Gastroesophageal sphincter (tissue), 4 donors: ENCODE measurements around the gene NTHL1. TPM values are rescaled to one million over a fixed set of nuclear protein-coding genes. Genes with fewer than 3 reads are reported as not detected.

Experiments used
- ATAC-seq: fragments of 150-250 bp; one replicate; pipeline ENCODE4 v1.9.1; 2016; ENCODE audit warnings: mild to moderate bottlenecking, moderate library complexity
- H3K27ac ChIP-seq, 4 donors: fragments of 200-600 bp; sonication (generic) in 3 of 4; 1 replicate in 3 of 4; 2 replicates in 1 of 4; pipeline ENCODE4 v1.5.1; 2016 to 2019
- H3K27me3 ChIP-seq: fragments of 200-600 bp; sonication (generic); one replicate; pipeline ENCODE4 v1.5.1; 2019
- H3K36me3 ChIP-seq, 2 donors: fragments of 200-600 bp; sonication (generic); one replicate each; pipeline ENCODE4 v1.5.1; 2019; ENCODE audit warnings: control low read depth in 1 of 2
- H3K4me1 ChIP-seq, 3 donors: fragments of 200-600 bp; sonication (generic); 1 replicate in 2 of 3; 2 replicates in 1 of 3; pipeline ENCODE4 v1.5.1; 2016 to 2019; ENCODE audit warnings: control low read depth in 2 of 3
- H3K4me3 ChIP-seq, 2 donors: fragments of 200-600 bp; sonication (generic); one replicate each; pipeline ENCODE4 v1.5.1; 2019; ENCODE audit warnings: mild to moderate bottlenecking in 1 of 2, moderate library complexity in 1 of 2
- H3K9me3 ChIP-seq, 3 donors: fragments of 200-600 bp; sonication (generic); one replicate each; pipeline ENCODE4 v1.5.1; 2017 to 2019; ENCODE audit warnings: control low read depth in 2 of 3
- CTCF ChIP-seq, 4 experiments: fragments of 200-600 bp in 2 of 4; fragments of 450-650 bp in 2 of 4; sonication (generic) in 1 of 4; IDR thresholded peaks; one replicate each; pipeline ENCODE4 v1.5.1; 2017 to 2019; ENCODE audit warnings: antibody characterized with exemption in 4 of 4, mild to moderate bottlenecking in 2 of 4, moderate library complexity in 2 of 4
- EP300 ChIP-seq: sonication (generic); formaldehyde crosslinking; IDR thresholded peaks from one replicate; pipeline ENCODE4 v1.6.1; 2017; ENCODE audit warnings: antibody characterized with exemption, mild to moderate bottlenecking
- POLR2A ChIP-seq, 2 donors: fragments of 450-650 bp; IDR thresholded peaks; one replicate each; pipeline ENCODE4 v1.6.1; 2017; ENCODE audit warnings: antibody characterized with exemption in 2 of 2, mild to moderate bottlenecking in 2 of 2, moderate library complexity in 1 of 2
- POLR2AphosphoS5 ChIP-seq: sonication (generic); formaldehyde crosslinking; IDR thresholded peaks from one replicate; pipeline ENCODE4 v1.6.1; 2017; ENCODE audit warnings: antibody characterized with exemption
- WGBS, 2 donors: methylation state at CpG; one replicate each; pipeline ENCODE4 v1.1.5; 2018; ENCODE audit warnings: low coverage in 1 of 2; 5-methylcytosine and 5-hydroxymethylcytosine counted together
- small RNA-seq, 4 donors: library from RNA; depleted of rRNA; stranded (forward); fragments of <200 nt; gene quantifications; one replicate each; pipeline ENCODE3, GENCODE V24; 2016
- total RNA-seq, 4 donors: library from RNA; depleted of rRNA; stranded (reverse); fragments of >200 nt; gene quantifications; one replicate each; pipeline ENCODE4 v1.1.0, GENCODE V29; 2016

NTHL1 gene
- total RNA-seq, 4 donors from 2014 or later, result 18.4 to 25.4 (median 21.6) TPM

GRCh38 chr16:1991588-1991947 is 56.1 kb downstream of the NTHL1 start:
- peaks cover 0 to 12% of the 10 kb centered on the region in 2 donors for H3K36me3 ChIP-seq
- peak overlapping the region; percentile 5 to 49 for H3K4me3 ChIP-seq
- peak overlapping the region in 2 of 4 donors; percentile 30 to 40 for H3K27ac ChIP-seq
- no peak for ATAC-seq
- TF ChIP-seq EP300 (no peak), POLR2AphosphoS5 (no peak), POLR2A (IDR thresholded peaks at IDR 0.05) (no peak), CTCF (IDR thresholded peaks at IDR 0.05) (no peak)
- peaks cover 52% of the 10 kb centered on the region for H3K27me3 ChIP-seq
- WGBS, 2 donors, result 14% methylated on average over 19 of the region's 22 CpGs; no CpG with 5 or more reads in 1 of the 2 donors
- no peaks in the 10 kb centered on the region for H3K9me3 ChIP-seq
- peaks cover 0 to 38% (median 21%) of the 10 kb centered on the region in 3 donors for H3K4me1 ChIP-seq

- no peak for ATAC-seq
- peaks cover 0 to 14% of the 10 kb centered on the region in 2 donors for H3K36me3 ChIP-seq
- peak overlapping the region in 1 of 2 donors; percentile 49 for H3K4me3 ChIP-seq
- peaks cover 52% of the 10 kb centered on the region for H3K27me3 ChIP-seq
- peaks cover 0 to 37% (median 21%) of the 10 kb centered on the region in 3 donors for H3K4me1 ChIP-seq
- WGBS, 2 donors, result 8% methylated on average over 4 of the region's 18 CpGs; no CpG with 5 or more reads in 1 of the 2 donors
- TF ChIP-seq POLR2A (IDR thresholded peaks at IDR 0.05) (no peak), CTCF (IDR thresholded peaks at IDR 0.05) (no peak), POLR2AphosphoS5 (no peak), EP300 (no peak)
- H3K27ac ChIP-seq, result no peak overlapping the region
- no peaks in the 10 kb centered on the region for H3K9me3 ChIP-seq
These were observed 56.5 kb downstream of the NTHL1 start for GRCh38 chr16:1991135-1991551.

GRCh38 chr16:1990351-1991134 is 57.1 kb downstream of the NTHL1 start:
- H3K9me3 ChIP-seq, result no peaks in the 10 kb centered on the region
- H3K36me3 ChIP-seq, result peaks cover 0 to 20% of the 10 kb centered on the region in 2 donors
- no peak overlapping the region for H3K27ac ChIP-seq
- WGBS, 2 donors, result 3% methylated on average over 21 of the region's 50 CpGs; no CpG with 5 or more reads in 1 of the 2 donors
- no peak for ATAC-seq
- peaks cover 52% of the 10 kb centered on the region for H3K27me3 ChIP-seq
- H3K4me1 ChIP-seq, result peaks cover 0 to 40% (median 21%) of the 10 kb centered on the region in 3 donors
- peak overlapping the region in 1 of 2 donors; percentile 30 for H3K4me3 ChIP-seq
- TF ChIP-seq POLR2AphosphoS5 (no peak), POLR2A (IDR thresholded peaks at IDR 0.05) (no peak), EP300 (no peak), CTCF (IDR thresholded peaks at IDR 0.05) (no peak)

GRCh38 chr16:1990101-1990350 is 57.6 kb downstream of the NTHL1 start:
- no CpG with 5 or more reads among the region's 25 CpGs for WGBS, 2 donors
- no peak for ATAC-seq
- Histone ChIP-seq H3K9me3 (no peaks in the 10 kb centered on the region), H3K4me3 (peak overlapping the region in 1 of 2 donors; percentile 30), H3K27ac (no peak overlapping the region), H3K36me3 (peaks cover 0 to 25% of the 10 kb centered on the region in 2 donors), H3K27me3 (peaks cover 52% of the 10 kb centered on the region), H3K4me1 (peaks cover 0 to 45% (median 25%) of the 10 kb centered on the region in 3 donors)
- TF ChIP-seq EP300, result no peak

Small RNAs within 50 kb of the gene (small RNA-seq; reads per million reads assigned to genes)
- gene MIR1225 (2.3 to 4.4 (median 3.7) reads per million in 4 donors), gene RN7SL219P (0 reads per million in 4 donors)

Other genes starting within 250 kb of the NTHL1 start
- 100 to 1,000 TPM; 124 to 245 (median 175) TPM for gene HAGH, start 221.0 kb downstream of the NTHL1 start, total RNA-seq
- 10 to 100 TPM; 22.9 to 44.0 (median 30.2) TPM for gene FAHD1, start 220.6 kb downstream of the NTHL1 start, total RNA-seq
- gene MEIOB, start 175.7 kb downstream of the NTHL1 start, total RNA-seq, result not detected
- gene HS3ST6, start 129.4 kb downstream of the NTHL1 start, total RNA-seq, result not detected
- 10 to 100 TPM; 23.8 to 53.7 (median 44.8) TPM for gene MSRB1, start 104.6 kb downstream of the NTHL1 start, total RNA-seq
- not detected for gene RPL3L, start 93.1 kb downstream of the NTHL1 start, total RNA-seq
- 100 to 1,000 TPM; 214 to 400 (median 243) TPM for gene NDUFB10, start 88.3 kb downstream of the NTHL1 start, total RNA-seq
- 1,000 to 10,000 TPM in 3 of 4 donors, 100 to 1,000 TPM in 1; 899 to 1,585 (median 1,295) TPM for gene RPS2, start 83.0 kb downstream of the NTHL1 start, total RNA-seq
- not detected for gene RNF151, start 81.0 kb downstream of the NTHL1 start, total RNA-seq
- gene TBL3, start 75.8 kb downstream of the NTHL1 start, total RNA-seq, result 10 to 100 TPM; 26.7 to 38.6 (median 33.2) TPM
- 1 to 10 TPM in 2 of 4 donors, not detected in 2; 1.0 to 1.1 TPM for gene NOXO1, start 66.4 kb downstream of the NTHL1 start, total RNA-seq
- 10 to 100 TPM; 12.8 to 45.6 (median 25.1) TPM for gene GFER, start 63.6 kb downstream of the NTHL1 start, total RNA-seq
- gene SYNGR3, start 57.9 kb downstream of the NTHL1 start, total RNA-seq, result 1 to 10 TPM in 3 of 4 donors, not detected in 1; 1.2 to 5.1 (median 3.1) TPM
- gene ZNF598, start 38.0 kb downstream of the NTHL1 start, total RNA-seq, result 10 to 100 TPM; 28.5 to 43.0 (median 34.6) TPM
- not detected for gene NPW, start 28.0 kb downstream of the NTHL1 start, total RNA-seq
- 100 to 1,000 TPM in 1 of 4 donors, 10 to 100 TPM in 3; 43.8 to 106 (median 63.8) TPM for gene NHERF2, start 20.9 kb downstream of the NTHL1 start, total RNA-seq
- 10 to 100 TPM; 36.3 to 78.8 (median 54.6) TPM for gene TSC2, start 151 bp upstream of the NTHL1 start, total RNA-seq
- 100 to 1,000 TPM; 181 to 492 (median 352) TPM for gene PKD1, start 88.1 kb upstream of the NTHL1 start, total RNA-seq
- 1 to 10 TPM in 1 of 4 donors, under 1 TPM in 1, not detected in 2; 0.39 to 1.0 TPM for gene RAB26, start 100.8 kb upstream of the NTHL1 start, total RNA-seq
- gene TRAF7, start 107.9 kb upstream of the NTHL1 start, total RNA-seq, result 10 to 100 TPM; 36.3 to 70.1 (median 56.3) TPM
- under 1 TPM in 2 of 4 donors, not detected in 2; 0.27 to 0.35 TPM for gene CASKIN1, start 148.8 kb upstream of the NTHL1 start, total RNA-seq
- 10 to 100 TPM; 29.0 to 50.8 (median 34.1) TPM for gene MLST8, start 157.6 kb upstream of the NTHL1 start, total RNA-seq
- gene BRICD5, start 163.0 kb upstream of the NTHL1 start, total RNA-seq, result 10 to 100 TPM in 1 of 4 donors, 1 to 10 TPM in 2, under 1 TPM in 1; 0.72 to 10.3 (median 3.5) TPM
- 10 to 100 TPM in 2 of 4 donors, 1 to 10 TPM in 2; 7.6 to 17.3 (median 12.5) TPM for gene PGP, start 167.0 kb upstream of the NTHL1 start, total RNA-seq
- gene E4F1, start 175.8 kb upstream of the NTHL1 start, total RNA-seq, result 10 to 100 TPM; 23.1 to 35.2 (median 28.8) TPM
- 1 to 10 TPM in 2 of 4 donors, under 1 TPM in 1, not detected in 1; 0.27 to 1.7 (median 1.1) TPM for gene DNASE1L2, start 188.6 kb upstream of the NTHL1 start, total RNA-seq
- 10 to 100 TPM; 41.9 to 85.1 (median 73.8) TPM for gene ECI1, start 203.8 kb upstream of the NTHL1 start, total RNA-seq
- gene RNPS1, start 220.3 kb upstream of the NTHL1 start, total RNA-seq, result 100 to 1,000 TPM; 117 to 171 (median 128) TPM